ENCODE data around the gene NFX1.
"Not testable (repeated sequence)": the region's sequence is repeated elsewhere in the genome, so short reads cannot be mapped to it uniquely, and the experiment has no call there.

NFX1 gene

GRCh38 chr9:33307067-33307466 lies 16.8 kb downstream of the NFX1 start:
- no peak for DNase-seq (ENCODE audit: low spot score)

DNA sequence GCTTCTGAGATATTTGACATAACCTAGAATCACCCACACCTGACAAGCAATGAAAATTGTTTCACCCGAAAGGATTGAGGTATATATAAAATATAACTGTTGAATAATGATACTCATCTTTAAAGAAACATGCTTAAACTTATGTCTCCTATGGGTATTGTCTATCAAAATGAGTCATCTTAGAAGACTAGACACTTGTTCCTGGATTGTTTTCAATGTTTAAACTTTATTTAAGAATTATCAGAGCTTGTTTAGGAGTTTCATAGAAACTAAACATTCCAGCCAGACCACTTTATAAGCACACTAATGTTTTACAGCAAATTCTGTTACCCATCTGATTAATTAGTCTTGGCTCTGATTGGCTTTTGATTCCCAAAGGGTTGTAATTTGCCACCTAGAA lies 19.6 kb downstream of the NFX1 start:
- DNase-seq (ENCODE audit: low spot score), result no peak

DNA sequence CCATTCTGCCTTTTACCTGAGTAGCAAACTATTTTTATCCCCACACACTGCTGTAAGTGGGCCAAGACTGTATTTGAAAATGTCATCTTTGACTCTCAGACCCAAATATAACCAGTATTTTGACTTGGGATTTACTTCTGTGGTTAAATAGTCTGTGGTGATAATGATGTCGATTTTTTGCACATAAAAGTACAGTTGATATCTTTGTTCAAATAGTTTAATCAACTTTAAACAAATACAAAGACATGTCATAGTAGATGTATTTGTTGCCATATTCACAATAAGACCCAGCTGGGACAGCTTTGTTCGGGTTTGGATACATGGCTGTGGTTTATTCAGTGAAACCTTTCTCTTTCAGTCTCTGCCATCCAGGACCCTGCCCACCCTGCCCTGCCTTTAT lies 20.4 kb downstream of the NFX1 start:
- DNase-seq (ENCODE audit: low spot score), result no peak

DNA sequence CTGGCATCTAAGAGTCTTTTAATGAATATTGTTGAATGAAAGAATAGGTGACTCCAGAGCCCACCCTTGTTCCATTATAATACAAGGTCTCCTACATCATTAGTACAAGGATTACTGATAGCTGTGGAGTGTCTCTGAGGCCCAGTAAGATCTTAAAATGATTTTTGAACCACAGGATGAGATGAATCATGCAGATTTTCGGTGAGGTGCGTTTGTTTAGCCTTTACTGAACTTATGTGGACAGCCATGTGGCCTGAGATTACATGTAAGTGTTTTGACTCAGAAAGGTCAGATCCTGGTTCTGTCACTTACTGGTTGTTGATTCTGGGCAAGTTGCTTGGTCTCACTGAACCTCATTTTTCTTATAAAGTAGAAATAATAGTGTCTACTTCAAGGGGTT lies 21.6 kb downstream of the NFX1 start:
- DNase-seq (ENCODE audit: low spot score), result no peak

DNA sequence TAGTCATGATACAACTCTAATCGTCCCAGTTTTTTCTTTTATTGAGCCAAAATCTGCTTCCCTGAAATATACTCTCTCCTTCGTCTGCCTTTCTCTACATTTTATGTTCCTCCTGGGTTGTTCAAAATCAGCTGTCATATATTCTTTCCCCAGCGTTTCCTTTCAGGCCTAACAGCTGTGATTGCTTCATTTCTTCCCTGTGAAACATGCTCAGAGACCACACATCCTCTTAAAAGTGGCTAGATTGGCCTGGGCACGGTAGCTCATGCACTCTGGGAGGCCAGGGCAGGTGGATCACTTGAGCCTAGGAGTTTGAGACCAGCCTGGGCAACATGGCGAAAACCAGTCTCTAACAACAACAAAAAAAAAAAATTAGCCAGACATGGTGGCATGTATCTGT lies 25.1 kb downstream of the NFX1 start:
- DNase-seq (ENCODE audit: low spot score), result no peak

GRCh38 chr9:33317136-33317535 lies 26.8 kb downstream of the NFX1 start:
- DNase-seq (ENCODE audit: low spot score), result not testable (repeated sequence)

- no peak for DNase-seq (ENCODE audit: low spot score)
Measured at GRCh38 chr9:33318225-33318624, 27.9 kb downstream of the NFX1 start.

- DNase-seq (ENCODE audit: low spot score), result no peak
Measured at GRCh38 chr9:33318781-33319180, 28.5 kb downstream of the NFX1 start.

GRCh38 chr9:33320230-33320567 lies 29.9 kb downstream of the NFX1 start:
- no peak for DNase-seq (ENCODE audit: low spot score)

GRCh38 chr9:33320568-33321261 lies 30.4 kb downstream of the NFX1 start:
- no peak for DNase-seq (ENCODE audit: low spot score)

DNA sequence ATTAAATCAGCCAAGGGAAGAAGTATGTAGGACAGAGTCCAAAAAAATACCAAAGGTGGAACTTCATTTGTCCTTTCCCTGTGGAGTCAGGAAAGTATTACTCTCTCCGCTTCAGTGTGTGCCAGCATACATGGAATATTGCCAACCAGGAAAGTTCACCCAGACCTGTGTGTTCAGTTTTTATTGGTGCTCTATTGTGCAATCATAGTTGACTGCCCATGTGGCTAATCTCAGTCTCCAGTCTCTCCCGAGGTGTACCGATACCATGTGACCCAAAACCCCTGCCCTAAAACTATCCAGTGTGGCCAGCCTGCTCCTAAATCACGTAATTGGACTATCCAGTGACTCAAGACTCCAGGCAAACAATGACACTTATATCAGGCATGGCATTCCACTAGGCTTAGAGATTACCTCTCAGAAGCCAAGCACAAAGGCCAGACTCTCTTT lies 38.8 kb downstream of the NFX1 start:
- DNase-seq (ENCODE audit: low spot score), result no peak

- no peak for DNase-seq (ENCODE audit: low spot score)
Measured at GRCh38 chr9:33329979-33330378, 39.7 kb downstream of the NFX1 start.

DNA sequence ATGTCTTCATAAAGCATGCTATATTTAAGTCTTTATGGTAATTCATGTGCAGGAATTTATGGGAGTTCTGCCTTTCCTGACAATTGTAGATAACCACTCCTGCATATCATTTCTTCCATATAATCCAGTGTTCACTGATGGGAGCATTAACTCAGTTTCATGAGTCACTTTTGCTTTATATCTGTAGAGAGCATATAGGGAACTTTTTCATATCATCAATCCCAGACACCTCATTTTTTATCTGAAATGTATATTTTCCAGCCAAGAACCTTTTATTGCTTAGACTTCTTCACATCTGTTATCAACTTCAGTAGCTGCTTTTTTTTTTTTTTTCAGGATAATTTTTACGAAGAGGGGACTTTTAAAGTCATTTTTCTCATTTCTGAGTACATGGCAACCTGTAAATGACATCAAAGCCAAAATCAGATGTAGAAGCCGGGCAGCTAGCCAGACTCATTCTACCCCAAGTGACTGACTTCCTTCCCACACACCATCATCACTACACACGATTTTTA lies 41.1 kb downstream of the NFX1 start:
- no peak for DNase-seq (ENCODE audit: low spot score)

DNA sequence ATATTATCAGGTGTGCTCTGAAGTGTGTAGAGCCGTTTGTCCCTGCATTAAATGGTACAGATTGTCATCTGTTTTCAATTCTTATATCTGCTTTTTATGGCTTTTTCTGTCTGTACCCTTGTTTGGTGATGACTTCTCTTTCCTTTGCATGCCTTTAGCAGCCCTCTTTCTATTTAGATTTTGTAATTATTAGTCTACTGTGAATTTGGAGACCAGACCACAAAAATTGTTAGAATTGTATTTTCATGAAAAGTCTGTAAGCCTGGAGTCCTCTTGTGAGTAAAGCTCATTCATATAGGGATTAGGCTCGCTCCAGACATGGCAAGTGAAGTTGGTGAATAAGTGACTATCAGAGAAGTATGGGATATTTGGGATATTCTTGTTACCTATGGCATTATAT lies 41.7 kb downstream of the NFX1 start:
- DNase-seq (ENCODE audit: low spot score), result no peak

DNA sequence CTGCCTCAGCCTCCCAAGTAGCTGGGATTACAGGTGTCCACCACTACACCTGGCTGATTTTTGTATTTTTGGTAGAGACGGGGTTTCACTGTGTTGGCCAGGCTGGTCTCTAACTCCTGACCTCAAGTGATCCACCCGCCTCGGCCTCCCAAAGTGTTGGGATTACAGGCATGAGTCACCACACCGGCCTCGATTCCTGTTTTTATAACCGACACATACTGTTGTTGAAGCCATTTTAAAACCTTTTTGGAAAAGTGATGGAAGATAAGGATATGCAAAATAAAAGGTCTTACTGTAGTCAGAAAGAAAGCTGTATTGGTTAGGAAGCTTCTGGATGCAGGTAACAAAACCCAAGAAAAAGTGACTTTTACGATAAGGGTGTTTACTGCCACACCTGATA lies 42.6 kb downstream of the NFX1 start:
- not testable (repeated sequence) for DNase-seq (ENCODE audit: low spot score)

GRCh38 chr9:33340186-33340585 lies 49.9 kb downstream of the NFX1 start:
- no peak for DNase-seq (ENCODE audit: low spot score)

- no peak for DNase-seq (ENCODE audit: low spot score)
Measured at GRCh38 chr9:33341182-33341581, 50.9 kb downstream of the NFX1 start.

DNA sequence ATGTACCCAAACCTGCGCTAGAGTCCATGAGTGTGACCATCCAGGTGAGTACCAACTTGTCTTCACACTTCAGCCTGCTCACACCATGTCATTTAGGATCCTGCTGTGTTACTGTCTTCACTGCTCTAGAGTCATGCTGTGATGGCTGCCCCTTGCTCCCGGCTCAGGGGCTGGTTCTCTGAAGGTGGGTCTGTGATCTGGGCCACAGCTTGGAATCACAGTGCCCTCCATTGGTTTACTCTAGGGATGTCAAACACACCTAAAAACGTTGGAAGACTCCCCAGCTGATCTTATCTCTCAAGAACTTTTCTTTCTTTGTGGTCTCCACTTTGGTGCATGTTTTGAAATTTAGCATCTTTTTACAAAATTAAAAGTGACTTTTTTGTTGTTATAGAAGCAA lies 53.8 kb downstream of the NFX1 start:
- no peak for DNase-seq (ENCODE audit: low spot score)

DNA sequence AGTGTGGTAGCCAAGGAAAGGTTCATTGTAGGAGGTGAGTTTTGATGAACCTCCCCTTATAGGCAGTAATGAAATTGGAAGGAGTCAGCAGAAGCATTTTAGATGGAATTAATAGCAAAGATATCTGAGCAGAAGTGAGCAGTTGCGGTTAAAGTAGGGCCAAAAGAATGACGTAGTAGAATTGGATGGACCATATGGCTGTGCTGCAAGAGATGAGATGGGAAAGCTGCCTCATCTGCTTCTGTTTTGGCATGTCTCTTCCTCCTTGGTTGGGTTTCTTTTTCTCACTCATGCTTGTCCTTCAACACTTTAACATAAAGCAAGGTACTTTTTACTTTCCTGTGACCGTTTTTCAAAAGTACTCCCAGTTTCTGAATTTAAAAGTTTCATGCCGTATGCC lies 56.2 kb downstream of the NFX1 start:
- DNase-seq (ENCODE audit: low spot score), result no peak

DNA sequence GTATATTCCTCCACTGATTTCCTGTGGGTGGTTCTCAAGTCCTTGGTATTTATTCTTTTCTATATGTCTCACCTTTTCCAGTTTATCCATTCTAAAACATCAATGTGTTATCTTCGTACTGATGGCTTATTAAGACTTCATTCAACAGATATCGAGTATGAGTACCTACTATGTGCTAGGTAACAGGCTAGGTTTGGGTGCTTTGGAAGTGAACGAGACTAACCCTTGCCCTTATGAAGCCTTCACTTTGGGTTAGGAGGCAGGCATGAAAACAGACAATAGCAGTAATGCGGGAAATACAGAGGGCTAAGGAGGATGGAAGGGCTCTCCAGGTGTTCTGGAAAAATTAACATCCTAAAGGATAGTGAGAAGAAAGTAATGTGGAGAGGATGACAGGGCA lies 58.7 kb downstream of the NFX1 start:
- DNase-seq (ENCODE audit: low spot score), result no peak

GRCh38 chr9:33349743-33350142 lies 59.4 kb downstream of the NFX1 start:
- no peak for DNase-seq (ENCODE audit: low spot score)

GRCh38 chr9:33350310-33350709 lies 60.0 kb downstream of the NFX1 start:
- no peak for DNase-seq (ENCODE audit: low spot score)

DNA sequence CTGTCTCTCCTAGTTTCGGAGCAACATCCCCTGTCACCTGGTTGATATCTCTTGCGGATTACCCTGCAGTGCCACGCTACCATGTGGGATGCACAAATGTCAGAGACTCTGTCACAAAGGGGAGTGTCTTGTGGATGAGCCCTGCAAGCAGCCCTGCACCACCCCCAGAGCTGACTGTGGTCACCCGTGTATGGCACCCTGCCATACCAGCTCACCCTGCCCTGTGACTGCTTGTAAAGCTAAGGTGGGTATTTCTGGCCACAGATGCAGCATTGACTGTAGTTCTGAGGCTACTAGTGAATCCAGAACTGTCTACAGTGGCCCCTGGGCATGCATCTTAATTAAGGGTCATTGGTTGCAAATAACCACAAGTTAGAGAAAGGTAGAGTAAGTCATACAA lies 61.2 kb downstream of the NFX1 start:
- no peak for DNase-seq (ENCODE audit: low spot score)

DNA sequence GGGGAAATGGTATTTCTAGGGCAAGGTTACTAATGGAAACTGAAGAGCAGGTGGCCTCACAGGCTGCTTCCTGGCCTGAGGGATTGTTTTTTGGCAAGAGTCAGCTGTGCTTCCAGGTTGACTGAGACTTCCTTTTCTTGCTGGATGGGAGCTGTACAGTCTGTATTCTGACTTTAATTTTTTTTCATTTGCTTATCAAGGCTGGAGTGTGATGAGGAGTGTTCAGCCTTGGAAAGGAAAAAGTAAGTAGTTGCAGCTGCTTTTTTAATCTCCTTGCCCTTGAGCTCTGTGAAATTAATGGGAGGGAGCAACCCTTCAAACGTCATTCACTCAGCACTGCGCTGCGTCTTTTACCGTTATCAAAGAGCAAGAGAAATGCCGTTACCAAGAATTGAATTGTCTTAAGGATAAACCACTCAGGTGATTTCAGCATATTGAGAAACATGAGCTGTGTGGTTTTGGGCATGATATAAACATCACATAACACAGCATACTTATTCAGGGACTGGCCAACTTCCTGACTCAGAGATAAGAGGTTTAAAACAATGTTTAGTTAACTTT lies 64.4 kb downstream of the NFX1 start:
- DNase-seq (ENCODE audit: low spot score), result no peak

All from SK-N-DZ (cell line).